Amniotic stem cell (primary cell): ENCODE data around the gene FOXP1.

ENCODE experiments used
- DNase-seq: peaks from one replicate; lab custom pipeline; 2025; lab: John Stamatoyannopoulos, UW

The FOXP1 gene

DNA sequence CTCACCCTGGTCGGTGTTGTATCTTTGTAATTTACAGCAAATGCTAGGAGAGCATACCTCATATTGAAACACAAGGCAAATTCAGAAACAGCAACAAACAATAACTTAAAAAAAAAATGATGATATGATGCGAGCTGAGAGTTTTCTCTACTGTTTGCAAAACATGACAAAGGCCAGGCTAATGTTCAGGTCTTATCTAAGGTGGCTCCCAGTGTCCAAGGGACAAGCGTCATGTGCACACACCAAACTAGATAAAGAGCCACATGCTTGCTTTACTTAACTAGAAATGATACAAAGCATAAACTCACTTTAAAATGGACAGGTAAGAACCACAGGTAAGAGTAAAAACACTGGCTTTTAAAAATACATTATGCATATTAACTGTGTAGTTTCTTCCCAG is 375.9 kb downstream of the FOXP1 start:
- no peak for DNase-seq

GRCh38 chr3:71206305-71207165 is 377.0 kb downstream of the FOXP1 start:
- no peak for DNase-seq

- no peak for DNase-seq
These were observed 379.6 kb downstream of the FOXP1 start for GRCh38 chr3:71203727-71204488.

DNA sequence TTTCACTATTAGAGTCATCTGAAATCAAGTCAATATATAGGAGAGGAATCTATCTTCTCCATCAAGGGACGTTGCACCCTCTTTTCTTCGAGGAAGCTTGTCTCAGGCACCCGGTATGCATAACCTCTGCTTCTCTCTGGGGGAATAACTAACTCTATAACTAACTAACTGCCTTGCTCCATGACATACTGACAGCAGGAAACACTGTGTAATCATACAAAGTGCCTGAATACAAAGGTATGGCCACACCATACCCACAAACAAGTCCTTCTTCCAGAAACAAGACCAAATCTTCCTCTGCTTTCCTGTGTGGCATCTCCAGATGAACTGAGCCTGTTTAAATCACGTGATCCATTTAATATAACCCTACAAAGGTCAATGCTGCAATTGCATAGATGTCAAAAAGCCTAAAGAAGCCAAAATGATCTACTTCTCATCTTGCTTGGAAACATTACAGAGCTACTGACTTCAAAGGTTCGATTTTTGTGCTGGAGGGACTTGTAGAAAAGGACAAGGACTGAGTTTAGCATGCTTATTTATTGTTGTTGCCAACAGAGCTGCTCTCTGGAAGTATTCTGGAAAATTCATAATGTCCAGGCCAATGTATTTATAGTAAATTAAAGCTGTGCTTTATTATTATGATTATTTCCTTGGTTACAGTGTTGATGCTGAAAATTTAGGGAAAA is 380.5 kb downstream of the FOXP1 start:
- DNase-seq = no peak

DNA sequence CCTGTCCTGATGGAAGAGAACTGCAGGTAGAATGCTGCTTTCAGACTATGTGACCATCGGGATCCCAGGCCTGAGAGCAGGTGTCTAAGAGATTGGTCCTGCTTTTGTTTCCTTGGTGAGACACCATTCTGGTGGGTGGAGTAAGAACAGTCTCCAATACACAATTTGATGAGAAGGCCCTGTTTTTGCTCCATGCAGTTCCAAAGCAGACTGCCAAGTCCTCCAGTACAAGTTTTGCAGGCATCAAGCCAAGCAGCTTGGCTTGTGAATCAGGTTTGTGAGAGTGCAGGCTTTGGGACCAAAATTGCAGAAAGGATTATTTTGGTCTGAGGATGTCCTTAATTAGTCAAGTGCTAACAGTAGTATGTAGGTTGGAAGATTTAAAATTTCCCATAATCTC is 381.6 kb downstream of the FOXP1 start:
- no peak for DNase-seq

GRCh38 chr3:71197841-71198565 is 385.5 kb downstream of the FOXP1 start:
- no peak for DNase-seq

GRCh38 chr3:71195492-71195891 is 388.0 kb downstream of the FOXP1 start:
- DNase-seq = no peak

- no peak for DNase-seq
These were observed 388.7 kb downstream of the FOXP1 start for GRCh38 chr3:71194785-71195184.

GRCh38 chr3:71191031-71191482 is 392.5 kb downstream of the FOXP1 start:
- no peak for DNase-seq

- DNase-seq = no peak
These were observed 394.0 kb downstream of the FOXP1 start for GRCh38 chr3:71189480-71189879.

DNA sequence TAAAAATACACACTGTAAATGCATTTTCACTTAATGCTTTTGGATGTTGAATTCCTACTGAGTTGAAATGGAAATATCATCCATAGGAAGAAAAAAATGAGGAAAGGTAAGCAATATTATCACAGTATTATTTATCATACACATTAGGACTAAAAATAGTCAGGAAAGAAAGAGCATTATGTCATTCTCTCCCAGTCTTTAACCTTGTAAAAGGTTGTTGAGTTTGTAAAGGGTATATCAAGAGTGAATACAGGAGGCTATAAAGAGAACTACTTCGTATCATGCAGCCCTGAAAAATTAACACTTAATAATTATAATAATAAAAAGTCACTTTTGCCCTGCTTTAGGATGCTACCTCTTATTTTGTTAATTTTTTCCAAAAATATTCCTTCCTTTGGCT is 395.8 kb downstream of the FOXP1 start:
- no peak for DNase-seq

GRCh38 chr3:71186801-71187200 is 396.7 kb downstream of the FOXP1 start:
- no peak for DNase-seq

DNA sequence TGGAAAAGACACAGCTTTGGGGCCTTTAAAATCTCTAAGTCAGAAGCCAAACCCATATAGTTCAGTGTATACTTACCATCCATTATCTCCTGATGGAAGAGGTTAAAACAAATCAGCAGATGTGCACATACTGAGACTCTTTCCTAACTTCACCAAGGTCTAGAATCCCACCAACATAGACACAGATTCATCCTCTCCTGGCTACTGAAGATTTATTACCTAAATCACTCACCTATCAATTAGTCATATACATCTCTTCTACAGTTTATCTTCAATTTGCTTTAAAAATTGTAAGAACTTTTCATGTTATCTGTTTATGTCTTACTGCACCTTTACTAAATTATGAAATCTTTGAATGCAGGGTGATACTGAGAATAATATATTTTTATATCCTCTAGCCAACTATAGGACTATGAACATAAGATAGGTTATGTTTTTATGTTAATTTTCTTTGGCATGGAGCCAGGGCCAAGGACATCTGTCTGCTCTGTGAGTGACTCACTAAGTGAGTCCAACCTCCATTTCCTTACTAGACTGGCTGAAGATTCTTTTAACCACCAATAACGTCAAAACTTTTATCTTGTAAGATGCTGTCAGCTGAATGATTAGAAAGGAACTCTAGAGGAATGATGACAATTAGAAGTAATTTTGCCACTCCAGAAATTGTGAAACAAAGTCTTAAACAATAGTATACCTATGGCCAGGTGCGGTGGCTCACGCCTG is 397.6 kb downstream of the FOXP1 start:
- no peak for DNase-seq

- DNase-seq = no peak
These were observed 399.3 kb downstream of the FOXP1 start for GRCh38 chr3:71184252-71184651.

GRCh38 chr3:71183549-71183948 is 400.0 kb downstream of the FOXP1 start:
- DNase-seq = no peak

- no peak for DNase-seq
These were observed 403.0 kb downstream of the FOXP1 start for GRCh38 chr3:71180524-71180923.

- DNase-seq = no peak
These were observed 406.2 kb downstream of the FOXP1 start for GRCh38 chr3:71177375-71177774.

GRCh38 chr3:71176366-71176765 is 407.2 kb downstream of the FOXP1 start:
- no peak for DNase-seq

DNA sequence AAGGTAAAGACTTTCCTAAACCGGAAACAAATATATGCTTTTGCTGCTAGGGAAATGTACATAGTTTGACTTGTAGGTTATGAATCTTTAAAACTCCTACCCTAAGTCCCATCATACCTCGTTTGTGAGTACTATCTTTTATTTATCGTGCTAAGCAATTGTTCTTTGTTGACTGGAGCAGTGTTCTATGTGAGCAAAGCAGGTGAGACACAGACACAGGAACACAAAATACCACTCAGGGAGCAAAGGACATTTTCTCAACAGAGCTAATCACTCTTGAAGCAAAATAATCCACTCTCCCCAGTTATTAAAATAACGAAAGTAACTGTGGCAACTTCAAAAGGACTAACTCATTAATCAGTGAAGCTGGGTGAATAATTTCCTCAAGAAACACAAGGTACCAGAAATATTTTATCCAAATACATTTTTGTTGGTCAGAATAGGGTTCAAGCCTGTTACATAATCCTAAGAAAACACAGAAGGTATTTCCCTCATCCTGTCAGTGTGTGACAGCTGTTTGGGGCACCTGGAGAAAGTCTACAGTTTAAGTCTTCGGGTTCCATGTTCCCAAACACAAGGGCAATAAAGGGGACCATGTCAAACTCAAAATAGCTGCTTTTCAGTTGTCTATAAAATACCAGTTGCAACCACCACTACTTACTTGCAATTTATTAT is 407.7 kb downstream of the FOXP1 start:
- no peak for DNase-seq

- DNase-seq = no peak
These were observed 410.6 kb downstream of the FOXP1 start for GRCh38 chr3:71172951-71173350.

- no peak for DNase-seq
These were observed 411.3 kb downstream of the FOXP1 start for GRCh38 chr3:71172189-71172588.
